CD4-positive, alpha-beta T cell treated with Interleukin-4 for 4 hours (primary cell): ENCODE results near the gene SRPK3.
"Not testable (repeated sequence)": the region's sequence is repeated elsewhere in the genome, so short reads cannot be mapped to it uniquely, and the experiment has no call there.

Source experiments
- DNase-seq: peaks from one replicate; pipeline ENCODE4 v3.0.0-alpha.2; 2020

SRPK3 gene

GRCh38 chrX:153780678-153781427 lies at the start of gene SRPK3:
SRPK3 (plus strand) TSS chrX:153781041; CDS start chrX:153781087, 46 bp downstream.
- DNase-seq = no peak

GRCh38 chrX:153731117-153731844 lies 49.6 kb upstream of the SRPK3 start:
- DNase-seq = no peak

DNA sequence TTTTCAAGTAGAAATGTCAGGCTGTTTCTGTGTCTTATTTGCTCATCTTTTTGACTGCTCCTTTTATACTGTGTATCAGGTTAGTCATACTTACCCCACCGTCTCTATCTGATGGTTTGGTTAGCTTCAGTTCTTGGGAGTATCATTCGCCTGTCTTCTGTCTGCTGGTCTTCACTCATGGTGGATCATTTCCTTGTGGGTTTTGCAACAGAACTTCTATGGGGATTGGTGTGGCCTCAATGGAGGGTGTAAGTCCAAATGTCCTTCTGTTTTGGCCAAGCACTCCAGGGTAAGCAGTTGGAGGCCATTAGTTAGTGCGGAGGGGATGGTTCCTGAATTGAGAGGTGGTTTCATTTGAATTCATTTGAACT lies 49.0 kb upstream of the SRPK3 start:
- no peak for DNase-seq

- DNase-seq = no peak
Measured at GRCh38 chrX:153732401-153732800, 48.4 kb upstream of the SRPK3 start.

GRCh38 chrX:153733651-153734240 lies 47.1 kb upstream of the SRPK3 start:
- DNase-seq = no peak

DNA sequence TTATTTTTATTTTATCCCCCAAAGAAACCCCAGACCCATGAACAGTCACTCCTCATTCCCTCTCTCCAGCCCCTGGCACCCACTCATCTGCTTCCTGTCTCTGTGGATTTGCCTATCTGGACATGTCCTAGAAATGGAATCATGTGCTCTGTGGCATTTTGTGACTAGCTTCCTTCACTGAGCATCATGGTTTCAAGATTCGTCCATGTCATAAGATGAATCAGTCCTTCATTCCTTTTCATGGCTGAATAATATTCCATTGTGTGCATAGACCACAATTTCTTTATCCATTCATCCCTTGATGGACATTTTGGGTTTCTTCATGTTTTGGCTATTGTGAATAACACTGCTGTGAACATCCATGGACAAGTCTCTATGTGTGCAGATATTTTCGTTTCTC lies 46.0 kb upstream of the SRPK3 start:
- DNase-seq = no peak

GRCh38 chrX:153735274-153735673 lies 45.6 kb upstream of the SRPK3 start:
- DNase-seq = peak; percentile 40

DNA sequence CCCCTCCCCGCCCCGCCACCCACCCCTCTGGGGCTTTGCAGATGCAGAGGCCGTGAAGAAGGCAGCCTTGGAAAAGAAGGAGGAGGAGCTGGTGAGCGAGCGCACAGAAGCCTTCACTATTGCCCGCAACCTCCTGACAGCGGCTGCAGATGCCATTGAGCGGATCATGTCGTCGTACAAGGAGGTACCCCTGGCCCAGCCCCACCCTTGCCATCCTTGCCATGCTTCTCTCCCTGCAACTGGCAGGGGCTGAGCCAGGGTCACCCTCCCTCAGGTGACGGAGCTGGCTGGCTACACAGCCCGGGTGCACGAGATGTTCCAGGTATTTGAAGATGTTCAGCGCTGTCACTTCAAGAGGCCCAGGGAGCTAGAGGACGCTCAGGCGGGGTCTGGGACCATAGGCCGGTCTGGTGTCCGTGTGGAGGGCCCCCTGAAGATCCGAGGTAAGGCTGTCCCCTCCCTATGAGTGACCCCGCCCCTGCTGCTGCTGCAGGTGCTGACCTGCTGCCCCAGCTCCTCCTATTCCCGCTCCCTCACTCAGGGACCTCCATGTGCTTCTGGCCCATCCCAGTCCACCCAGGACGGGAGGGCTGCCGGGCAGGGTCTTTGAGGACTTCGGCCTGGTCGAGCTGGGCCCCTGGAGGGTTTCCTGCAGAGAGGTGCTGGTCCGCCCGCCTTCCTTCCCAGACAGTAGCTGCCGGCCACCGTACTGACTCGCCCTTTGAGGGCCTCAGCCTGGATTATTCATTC lies 44.6 kb upstream of the SRPK3 start:
- DNase-seq = no peak

GRCh38 chrX:153736871-153737441 lies 43.9 kb upstream of the SRPK3 start:
- DNase-seq = no peak

DNA sequence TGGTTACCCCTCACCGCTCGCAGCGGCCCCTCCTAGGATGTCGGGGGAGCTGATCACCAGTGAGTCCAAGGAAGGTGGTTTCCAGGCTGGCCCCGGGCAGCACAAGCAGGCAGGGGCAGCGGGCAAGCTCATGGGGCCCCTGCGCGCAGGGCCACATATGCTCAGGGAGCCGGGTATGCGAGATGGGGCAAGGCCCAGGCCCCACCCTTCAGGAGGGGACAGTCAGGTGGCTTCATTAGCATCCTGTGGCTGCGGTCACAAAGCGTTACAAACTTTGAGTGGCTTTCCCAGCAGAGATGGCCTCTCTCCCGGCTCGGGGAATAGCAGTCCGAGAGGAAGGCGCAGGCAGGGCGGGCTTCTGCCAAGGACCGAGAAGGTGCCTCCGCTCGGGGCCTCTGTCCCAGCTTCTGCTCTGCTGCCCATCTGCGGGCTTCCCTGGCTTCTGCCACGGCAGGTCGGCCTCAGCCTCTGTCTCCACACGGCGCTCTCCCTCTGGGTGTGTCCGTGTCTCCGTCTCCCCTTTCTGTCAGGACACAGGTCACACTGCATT lies 42.7 kb upstream of the SRPK3 start:
- no peak for DNase-seq

- DNase-seq = no peak
Measured at GRCh38 chrX:153739754-153740486, 40.9 kb upstream of the SRPK3 start.

- DNase-seq = no peak
Measured at GRCh38 chrX:153740631-153741222, 40.1 kb upstream of the SRPK3 start.

DNA sequence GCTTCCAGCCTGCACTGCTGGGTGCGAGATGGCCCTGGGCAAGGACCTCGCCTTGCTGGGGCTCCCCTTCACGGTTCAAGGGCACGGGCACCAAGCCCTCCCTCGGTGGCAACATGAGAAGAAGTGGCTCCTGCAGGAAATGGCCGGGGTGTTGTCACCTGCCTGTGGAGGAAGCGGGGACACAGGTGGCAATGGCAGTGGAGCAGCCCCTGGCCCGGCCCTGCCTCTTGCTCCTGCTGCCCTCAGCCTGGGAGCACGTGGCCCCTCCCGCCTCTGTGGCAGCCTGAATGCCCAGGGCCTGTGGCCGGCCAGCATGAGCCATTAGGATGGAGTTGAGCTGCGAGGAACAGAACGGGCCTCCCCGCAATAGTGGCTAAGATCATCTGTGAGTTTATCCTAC lies 39.4 kb upstream of the SRPK3 start:
- DNase-seq = no peak

- not testable (repeated sequence) for DNase-seq
Measured at GRCh38 chrX:153742111-153742510, 38.7 kb upstream of the SRPK3 start.

GRCh38 chrX:153742796-153743467 lies 37.9 kb upstream of the SRPK3 start:
- not testable (repeated sequence) for DNase-seq

DNA sequence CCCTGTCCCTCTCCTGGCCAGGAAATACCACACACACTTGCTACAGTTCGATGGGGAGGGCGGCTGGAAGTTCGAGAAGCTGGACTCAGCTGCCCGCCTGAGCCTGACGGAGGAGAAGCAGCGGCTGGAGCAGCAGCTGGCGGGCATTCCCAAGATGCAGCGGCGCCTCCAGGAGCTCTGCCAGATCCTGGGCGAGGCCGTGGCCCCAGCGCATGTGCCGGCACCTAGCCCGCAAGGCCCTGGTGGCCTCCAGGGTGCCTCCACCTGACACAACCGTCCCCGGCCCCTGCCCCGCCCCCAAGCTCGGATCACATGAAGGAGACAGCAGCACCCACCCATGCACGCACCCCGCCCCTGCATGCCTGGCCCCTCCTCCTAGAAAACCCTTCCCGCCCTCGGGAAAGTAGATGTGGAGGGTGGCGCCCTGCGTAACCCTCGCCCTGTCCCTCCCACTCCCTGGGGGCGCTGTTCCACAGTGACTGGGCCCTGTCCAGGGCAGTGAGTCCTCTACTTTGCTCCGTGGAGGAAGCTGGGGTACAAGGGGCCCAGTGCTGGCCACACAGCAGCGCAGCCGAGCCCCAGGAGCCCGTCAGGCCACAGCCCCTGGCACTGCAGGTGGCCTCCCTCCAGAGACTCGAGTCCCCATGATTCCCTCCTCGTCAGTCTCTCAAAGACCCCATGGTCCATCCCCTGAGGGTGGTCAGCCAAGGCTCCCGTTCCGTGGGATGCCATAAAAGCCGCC lies 37.2 kb upstream of the SRPK3 start:
- DNase-seq = not testable (repeated sequence)

DNA sequence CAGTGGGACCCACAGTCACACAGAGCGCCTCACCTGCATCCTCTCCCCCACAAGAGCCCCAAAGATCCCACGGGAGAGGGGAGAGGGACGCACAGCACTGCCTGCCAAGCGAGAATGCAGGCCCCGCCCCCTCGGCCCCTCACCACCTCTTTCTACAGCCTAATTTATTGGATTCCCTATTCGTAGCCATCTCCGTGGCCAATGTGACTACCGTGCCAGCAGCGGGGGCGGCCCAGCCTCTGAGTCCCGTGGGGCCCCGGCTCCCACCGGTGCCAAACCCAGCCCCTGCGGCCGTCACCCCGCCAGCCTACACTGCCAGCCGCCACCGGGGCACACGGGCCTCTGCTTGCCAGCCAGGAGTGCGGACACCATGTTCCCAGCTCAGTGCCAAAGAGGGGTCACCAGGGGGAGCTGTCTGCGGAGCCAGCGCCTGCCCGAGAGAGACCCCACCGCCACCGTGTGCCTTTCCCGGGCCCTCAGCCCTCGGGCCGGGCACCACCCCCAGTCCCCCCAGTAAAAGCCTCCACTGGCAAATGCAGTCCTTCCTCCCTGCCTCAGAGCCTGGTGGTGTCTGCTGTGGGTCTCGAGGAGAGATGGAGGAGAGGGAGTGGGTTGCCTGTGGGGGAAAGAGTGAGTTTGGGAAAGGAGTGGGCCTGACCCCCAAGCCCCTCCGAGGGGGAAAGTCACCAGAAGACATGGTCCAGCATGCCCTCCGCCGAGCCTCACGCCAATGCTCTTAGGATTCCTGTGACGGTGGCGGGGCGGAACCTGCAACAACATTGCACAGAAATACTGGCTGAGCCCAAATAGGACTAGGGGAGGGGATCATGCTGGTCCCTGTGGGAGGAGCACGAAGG lies 36.4 kb upstream of the SRPK3 start:
- no peak for DNase-seq

DNA sequence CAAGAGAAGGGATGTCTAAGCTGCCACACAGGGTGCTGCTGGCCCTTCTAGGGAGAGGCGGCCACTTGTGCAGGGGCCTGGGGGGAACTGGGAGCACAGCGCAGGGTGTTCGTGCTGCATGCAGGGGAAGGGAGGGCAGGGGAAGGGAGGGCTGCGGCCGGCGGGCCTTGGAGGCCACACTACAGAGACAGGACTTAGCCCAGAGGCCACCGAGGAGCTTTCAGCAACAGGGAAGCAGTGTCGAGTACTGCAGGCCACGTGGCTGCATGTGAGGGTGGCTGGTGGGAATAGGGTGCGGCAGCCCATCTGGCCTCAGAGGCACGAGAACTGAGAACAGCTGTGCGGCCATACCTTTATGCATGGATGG lies 35.8 kb upstream of the SRPK3 start:
- DNase-seq = not testable (repeated sequence)

GRCh38 chrX:153746359-153746758 lies 34.5 kb upstream of the SRPK3 start:
- no peak for DNase-seq
